OCI-LY7 (cell line): ENCODE results near the gene DRG1.

ENCODE experiments used
- EZH2phosphoT487 ChIP-seq: fragments of 200-600 bp; sonication (generic); IDR thresholded peaks from 2 replicates; pipeline ENCODE4 v1.6.1; 2018; ENCODE audit warnings: low read depth, borderline replicate concordance, mild to moderate bottlenecking, mixed run types, antibody characterized with exemption, low read length, moderate library complexity, mixed read lengths
- TF ChIP-seq, protein P1 (sequence below): fragments of 200-600 bp; sonication (generic); conservative IDR thresholded peaks from 2 replicates; pipeline ENCODE4 v1.5.1; 2014; ENCODE audit warnings: mild to moderate bottlenecking, antibody characterized with exemption, low read length, moderate library complexity, mixed read lengths

DNA sequence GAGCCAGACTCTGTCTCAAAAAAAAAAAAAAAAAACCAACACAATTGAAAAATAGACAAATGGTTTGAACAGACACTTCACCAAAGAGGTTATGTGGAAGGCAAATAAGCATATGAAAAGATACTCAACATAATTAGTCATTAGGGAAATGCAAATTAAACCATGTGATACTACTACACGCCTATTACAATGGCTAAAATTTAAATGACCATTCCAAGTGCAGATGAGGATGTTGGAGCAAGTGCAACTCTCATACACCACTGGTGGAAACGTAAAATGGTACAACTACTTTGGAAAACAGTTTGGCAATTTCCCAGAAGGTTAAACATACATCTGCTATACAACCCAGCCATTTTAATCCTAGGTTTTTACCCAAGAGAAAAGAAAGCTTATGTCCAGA, 65.9 kb downstream of the DRG1 start:
- TF ChIP-seq EZH2phosphoT487: no peak
- TF ChIP-seq, protein P1, sequence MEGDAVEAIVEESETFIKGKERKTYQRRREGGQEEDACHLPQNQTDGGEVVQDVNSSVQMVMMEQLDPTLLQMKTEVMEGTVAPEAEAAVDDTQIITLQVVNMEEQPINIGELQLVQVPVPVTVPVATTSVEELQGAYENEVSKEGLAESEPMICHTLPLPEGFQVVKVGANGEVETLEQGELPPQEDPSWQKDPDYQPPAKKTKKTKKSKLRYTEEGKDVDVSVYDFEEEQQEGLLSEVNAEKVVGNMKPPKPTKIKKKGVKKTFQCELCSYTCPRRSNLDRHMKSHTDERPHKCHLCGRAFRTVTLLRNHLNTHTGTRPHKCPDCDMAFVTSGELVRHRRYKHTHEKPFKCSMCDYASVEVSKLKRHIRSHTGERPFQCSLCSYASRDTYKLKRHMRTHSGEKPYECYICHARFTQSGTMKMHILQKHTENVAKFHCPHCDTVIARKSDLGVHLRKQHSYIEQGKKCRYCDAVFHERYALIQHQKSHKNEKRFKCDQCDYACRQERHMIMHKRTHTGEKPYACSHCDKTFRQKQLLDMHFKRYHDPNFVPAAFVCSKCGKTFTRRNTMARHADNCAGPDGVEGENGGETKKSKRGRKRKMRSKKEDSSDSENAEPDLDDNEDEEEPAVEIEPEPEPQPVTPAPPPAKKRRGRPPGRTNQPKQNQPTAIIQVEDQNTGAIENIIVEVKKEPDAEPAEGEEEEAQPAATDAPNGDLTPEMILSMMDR: no peak
